Measurements from ENCODE around the gene VAV1. TPM values are rescaled to one million over a fixed set of nuclear protein-coding genes. Genes with fewer than 3 reads are reported as not detected.
A peak's percentile ranks its signal among the peaks of the same experiment; 100 is the strongest.

VAV1 gene
- total and polyA plus RNA-seq, 2 experiments from 2014 or later = 0.82 to 1.8 TPM

GRCh38 chr19:6766357-6767080 lies 6.0 kb upstream of the VAV1 start (continued):
- TF ChIP-seq ZNF462 (CRISPR knock-in tag; IDR thresholded peaks at IDR 0.05) (no peak), CREB1 (CRISPR knock-in tag; IDR thresholded peaks at IDR 0.05; ENCODE audit: low read depth) (no peak)

- peaks cover 5% of the 10 kb centered on the region; the same call in 1 of the 2 replicates for H3K4me1 ChIP-seq (ENCODE audit: insufficient read depth)
- H3K9me3 Mint-ChIP-seq = peaks cover 17% of the 10 kb centered on the region
- peak overlapping the region; percentile 93; the same call in 1 of the 2 replicates for H3K27ac Mint-ChIP-seq
- peak overlapping the region; percentile 94 for H3K27ac ChIP-seq (ENCODE audit: low read depth)
- H4K20me1 ChIP-seq (replicated peaks; ENCODE audit: insufficient read depth) = peaks cover 4% of the 10 kb centered on the region; the same call in 1 of the 2 replicates
- H3K27me3 Mint-ChIP-seq (ENCODE audit: insufficient read depth, low read depth, poor library complexity) = peaks cover 10% of the 10 kb centered on the region
- no peaks in the 10 kb centered on the region for H3K9me2 ChIP-seq (ENCODE audit: insufficient read depth)
- H3K79me2 ChIP-seq (replicated peaks; ENCODE audit: insufficient read depth) = peaks cover 23% of the 10 kb centered on the region
- no peaks in the 10 kb centered on the region for H3K27me3 ChIP-seq (ENCODE audit: insufficient read depth)
- H3K4me2 ChIP-seq = peak overlapping the region; percentile 99
- H3F3A ChIP-seq (replicated peaks; ENCODE audit: low read depth) = peaks cover 6% of the 10 kb centered on the region; the same call in 1 of the 2 replicates
- no peak overlapping the region for H2AFZ ChIP-seq
- ATAC-seq = peak; percentile 2; the same call in 2 of the 3 replicates
- peak; percentile 36 for DNase-seq (ENCODE audit: low spot score)
- H3K4me3 ChIP-seq = peak overlapping the region; percentile 91
- no peaks in the 10 kb centered on the region; the same call in 1 of the 2 replicates for H3K36me3 ChIP-seq (ENCODE audit: insufficient read depth)
- H3K4me1 Mint-ChIP-seq = peaks cover 15% of the 10 kb centered on the region; the same call in 2 of the 3 replicates
- H3K4me3 Mint-ChIP-seq = peak overlapping the region; percentile 80
- peaks cover 20% of the 10 kb centered on the region for H3K36me3 Mint-ChIP-seq (ENCODE audit: low read depth)
- TF ChIP-seq EZH2 (IDR thresholded peaks at IDR 0.05; ENCODE audit: low read depth, unreplicated experiment) (no peak), ZNF114 (CRISPR knock-in tag; IDR thresholded peaks at IDR 0.05) (no peak), JUNB (IDR thresholded peaks at IDR 0.05; ENCODE audit: unreplicated experiment) (no peak), ETS1 (IDR thresholded peaks at IDR 0.05) (no peak), EZH2phosphoT487 (IDR thresholded peaks at IDR 0.05; ENCODE audit: unreplicated experiment) (no peak), NANOG (IDR thresholded peaks at IDR 0.05; ENCODE audit: borderline replicate concordance) (no peak), CTCF (conservative IDR thresholded peaks at IDR 0.05; ENCODE audit: low read depth in 2 of 2) (no peak)
Measured at GRCh38 chr19:6767081-6767356, 5.5 kb upstream of the VAV1 start.

All from GM23338 (cell line).